Measurements from ENCODE around the gene RIC8B.

The RIC8B gene

DNA sequence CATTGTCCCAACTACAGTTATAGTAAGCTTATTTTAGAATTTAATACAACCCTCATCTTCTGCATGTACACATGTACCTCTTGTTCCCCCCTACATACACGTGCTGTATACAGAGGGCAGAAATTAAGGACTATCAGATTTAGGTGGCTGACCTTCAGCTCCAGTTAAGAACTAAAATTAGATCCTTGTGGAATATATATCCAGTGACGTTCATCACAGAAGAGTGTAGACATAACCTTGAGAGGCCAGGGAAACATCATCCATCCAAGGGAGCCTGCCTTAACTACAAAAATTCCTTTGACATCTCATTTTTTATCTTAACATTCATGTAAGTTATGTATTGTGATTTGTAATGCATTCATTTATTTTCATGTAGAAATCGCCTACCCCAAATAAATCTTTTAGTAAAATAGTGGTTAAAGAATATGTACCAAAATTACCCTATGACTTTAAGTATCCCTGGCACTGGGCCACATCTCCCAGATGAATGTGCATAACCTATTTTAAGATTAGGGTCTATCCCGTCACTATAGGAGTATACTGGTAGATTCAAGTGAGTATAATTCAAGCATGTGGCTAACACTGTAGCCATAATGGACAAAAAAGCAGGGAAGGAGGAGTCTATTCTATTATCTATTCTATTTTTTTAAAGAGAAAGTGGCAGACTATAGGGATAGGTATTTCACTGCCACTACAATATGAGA is 27.5 kb downstream of the RIC8B start:
- DNase-seq, result no peak

DNA sequence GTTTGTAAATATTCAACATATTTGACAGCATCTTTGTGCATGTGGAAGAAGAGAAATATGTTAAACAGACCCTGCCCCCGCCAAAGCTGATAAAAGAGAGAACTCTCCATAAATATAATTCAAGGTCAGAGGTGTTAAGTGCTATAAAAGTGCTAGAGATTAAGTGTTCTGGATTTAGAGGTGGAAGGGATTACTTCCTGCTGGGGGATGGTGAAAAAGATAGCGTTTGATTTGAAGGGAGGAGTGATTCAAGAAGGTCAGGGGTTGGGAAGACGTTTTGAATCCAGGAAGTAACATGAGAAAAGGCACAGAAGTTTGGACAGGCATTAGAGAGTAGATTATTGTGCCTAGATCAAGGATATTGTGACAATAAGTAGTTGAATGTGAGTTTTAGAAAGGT is 30.2 kb downstream of the RIC8B start:
- DNase-seq (no peak), ATAC-seq (no peak)

More for the DNA sequence above, 27.5 kb downstream of the RIC8B start:
- no peak for ATAC-seq

DNA sequence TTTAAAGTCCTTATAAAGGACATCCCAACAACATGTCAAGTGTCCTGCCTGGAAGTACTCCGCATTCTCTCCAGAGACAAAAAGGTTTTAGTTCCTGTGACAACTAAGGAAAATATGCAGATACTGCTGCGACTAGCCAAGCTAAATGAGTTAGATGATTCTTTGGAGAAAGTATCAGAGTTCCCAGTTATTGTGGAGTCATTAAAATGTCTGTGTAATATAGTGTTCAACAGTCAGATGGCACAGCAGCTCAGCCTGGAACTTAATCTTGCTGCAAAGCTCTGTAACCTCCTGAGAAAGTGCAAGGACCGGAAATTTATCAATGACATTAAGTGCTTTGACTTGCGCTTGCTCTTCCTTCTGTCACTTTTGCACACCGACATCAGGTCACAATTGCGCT is 40.2 kb downstream of the RIC8B start:
- DNase-seq (no peak), ATAC-seq (no peak)

DNA sequence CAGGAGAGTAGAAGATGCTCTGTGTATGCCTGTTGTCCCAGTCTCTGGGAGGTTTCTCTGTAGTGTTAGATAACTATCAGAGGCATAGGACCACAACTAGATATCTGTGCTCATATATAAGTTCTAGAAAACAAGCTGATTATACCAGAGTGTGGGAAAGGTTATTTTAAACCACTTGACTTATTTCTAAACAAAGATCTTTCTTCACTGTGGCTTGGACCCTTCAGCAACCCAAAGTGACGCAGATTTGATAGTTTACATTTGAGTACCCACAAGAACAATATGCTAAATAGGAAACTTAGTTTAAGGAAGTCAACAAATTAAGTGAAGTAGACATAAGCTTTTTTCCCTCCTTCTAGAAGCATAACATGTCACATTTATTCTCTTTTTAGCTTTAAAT is 41.3 kb downstream of the RIC8B start:
- no peak for DNase-seq
- no peak for ATAC-seq

DNA sequence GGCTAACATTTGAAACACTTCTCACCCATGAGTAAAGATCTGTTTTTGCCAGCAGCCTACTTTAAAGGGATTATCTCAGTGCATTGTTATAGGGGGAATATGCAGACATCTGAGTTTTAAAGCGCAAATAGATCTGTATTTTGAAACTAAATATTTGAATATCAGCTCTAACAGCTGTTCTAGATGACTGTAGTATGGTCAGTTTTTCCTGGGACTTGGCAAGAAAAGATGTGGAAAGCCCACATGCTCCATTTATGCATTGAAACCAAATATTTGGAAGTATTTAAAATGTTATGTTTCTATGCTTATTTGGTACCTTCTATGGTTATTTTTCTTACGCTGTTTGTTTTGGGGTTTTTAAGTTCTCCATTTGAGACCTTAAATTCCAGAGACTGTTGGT is 41.7 kb downstream of the RIC8B start:
- ATAC-seq (no peak), DNase-seq (no peak)

DNA sequence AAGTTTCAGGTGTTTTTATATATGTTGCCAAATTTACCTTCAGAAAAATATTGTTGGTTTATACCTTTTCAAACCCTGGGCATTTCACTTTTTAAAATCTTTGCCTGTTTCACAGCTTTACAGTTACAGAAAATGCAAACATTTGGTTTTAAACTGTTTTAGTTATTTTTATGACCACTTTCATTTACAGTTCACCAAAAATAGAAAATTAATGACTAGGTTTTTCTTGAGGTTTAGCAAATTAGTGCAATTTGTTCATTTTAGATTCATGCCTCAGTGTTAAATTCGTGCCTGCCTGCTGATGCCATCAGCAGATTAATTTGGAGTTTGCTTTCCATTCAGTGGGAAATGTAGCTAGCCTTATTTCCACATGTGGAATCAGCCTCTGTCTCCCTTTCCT is 45.5 kb downstream of the RIC8B start:
- DNase-seq (no peak), ATAC-seq (no peak)

DNA sequence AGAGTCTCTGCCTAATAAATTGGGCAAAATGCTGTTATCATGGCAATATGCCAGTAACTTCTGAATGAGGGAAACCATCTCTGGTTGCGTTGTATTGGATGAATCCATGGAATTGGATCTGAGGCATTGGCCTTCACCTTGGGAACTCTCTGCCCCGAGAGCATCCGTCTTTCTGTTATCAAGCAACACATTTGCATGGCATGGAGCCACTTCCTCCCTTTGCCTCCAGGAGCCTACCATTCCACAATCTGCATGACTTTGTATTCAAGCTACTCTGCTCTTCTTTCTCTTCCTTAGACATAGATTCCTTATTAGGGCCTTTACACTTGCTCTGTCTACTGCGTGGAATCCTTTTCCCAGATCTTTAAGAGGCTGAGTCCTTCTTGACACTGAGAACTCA is 57.2 kb downstream of the RIC8B start:
- DNase-seq (no peak), ATAC-seq (no peak)

DNA sequence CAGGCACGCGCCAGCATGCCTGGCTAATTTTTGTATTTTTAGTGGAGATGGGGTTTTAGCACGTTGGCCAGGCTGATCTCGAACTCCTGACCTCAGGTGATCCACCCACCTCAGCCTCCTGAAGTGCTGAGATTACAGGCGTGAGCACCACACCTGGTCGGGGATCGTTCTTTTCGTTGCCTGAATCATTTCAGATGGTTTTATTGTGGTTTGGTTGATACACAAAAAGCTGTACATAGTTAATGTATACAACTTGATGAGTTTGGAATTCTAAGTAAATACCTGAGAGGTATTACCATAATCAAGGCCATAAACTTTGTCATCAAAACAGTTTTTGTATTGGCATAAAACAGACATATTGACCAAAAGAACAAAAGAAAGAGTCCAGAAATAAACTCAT is 63.3 kb downstream of the RIC8B start:
- ATAC-seq, result no peak
- DNase-seq, result no peak

DNA sequence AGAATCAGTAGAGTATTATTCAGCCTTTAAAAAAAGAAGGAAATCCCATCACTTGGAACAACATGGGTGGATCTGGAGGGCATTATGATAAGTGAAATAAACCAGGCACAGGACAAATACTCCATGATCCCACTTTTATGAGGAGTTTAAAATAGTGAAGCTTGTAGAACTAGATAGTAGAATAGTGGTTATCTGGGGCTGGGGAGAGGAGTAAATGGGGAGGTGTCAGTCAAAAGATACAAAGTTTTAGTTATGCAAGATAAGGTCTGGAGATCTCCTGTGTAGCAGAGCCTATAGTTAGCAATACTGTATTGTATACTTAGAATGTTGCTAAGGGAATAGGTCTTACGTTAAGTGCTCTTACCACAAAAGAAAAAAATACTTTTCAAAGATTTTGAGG is 64.9 kb downstream of the RIC8B start:
- no peak for DNase-seq
- no peak for ATAC-seq

DNA sequence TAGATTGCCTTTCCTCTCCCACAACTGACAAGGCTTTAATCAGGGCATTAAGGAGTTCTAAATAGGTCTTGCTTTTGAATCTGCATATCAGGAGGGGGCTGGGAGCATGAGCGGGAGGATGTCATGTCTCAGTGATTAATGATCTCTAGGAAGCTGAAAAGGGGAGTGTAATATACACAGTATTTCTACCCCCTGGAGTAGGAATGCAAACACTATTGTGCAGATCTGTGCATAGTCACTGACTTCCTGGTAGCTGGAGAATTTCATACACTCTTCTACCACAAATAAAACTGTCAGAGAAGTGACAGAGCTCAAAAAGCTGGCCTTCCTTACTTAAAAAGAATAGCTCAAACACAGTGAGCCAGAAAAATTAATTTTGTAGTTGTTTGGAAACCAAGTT is 65.8 kb downstream of the RIC8B start:
- no peak for ATAC-seq
- DNase-seq, result no peak

DNA sequence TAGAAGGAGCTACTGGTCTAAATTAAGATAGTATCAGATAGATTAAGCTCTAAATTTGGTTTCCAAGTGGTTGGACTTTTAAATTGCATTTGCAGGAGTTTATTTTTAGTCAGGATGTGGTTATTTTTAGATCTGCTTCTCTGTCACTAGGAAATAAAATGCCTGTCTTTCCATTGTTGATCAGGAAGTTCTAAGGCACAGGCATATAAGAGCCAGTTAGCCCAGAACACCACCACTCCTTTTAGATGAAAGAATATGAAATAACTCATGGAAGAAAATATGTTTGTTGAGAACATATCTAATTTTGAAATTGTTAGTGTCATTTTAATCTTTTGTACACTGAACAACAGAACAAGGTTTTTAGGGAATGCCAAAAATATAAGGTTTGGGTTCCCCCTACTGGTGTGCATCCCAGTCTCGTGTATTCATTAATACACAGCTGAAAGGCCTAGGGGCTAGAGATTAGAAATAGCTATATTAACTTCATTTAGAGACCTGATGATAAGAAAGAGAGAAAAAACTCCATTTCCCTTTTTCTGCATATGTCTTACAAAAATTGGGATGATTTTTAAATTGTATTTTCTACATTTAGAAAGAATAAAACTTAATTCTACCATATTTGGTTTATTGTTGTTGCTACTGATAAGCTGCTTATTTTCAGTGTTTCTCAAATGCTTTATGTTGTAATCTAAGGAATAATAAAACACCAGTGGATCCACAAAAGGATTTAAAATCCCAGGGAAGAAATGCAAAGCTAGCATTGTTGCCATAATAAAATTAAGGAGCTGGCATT is 67.2 kb downstream of the RIC8B start:
- ATAC-seq (no peak), DNase-seq (peak; percentile 17)

DNA sequence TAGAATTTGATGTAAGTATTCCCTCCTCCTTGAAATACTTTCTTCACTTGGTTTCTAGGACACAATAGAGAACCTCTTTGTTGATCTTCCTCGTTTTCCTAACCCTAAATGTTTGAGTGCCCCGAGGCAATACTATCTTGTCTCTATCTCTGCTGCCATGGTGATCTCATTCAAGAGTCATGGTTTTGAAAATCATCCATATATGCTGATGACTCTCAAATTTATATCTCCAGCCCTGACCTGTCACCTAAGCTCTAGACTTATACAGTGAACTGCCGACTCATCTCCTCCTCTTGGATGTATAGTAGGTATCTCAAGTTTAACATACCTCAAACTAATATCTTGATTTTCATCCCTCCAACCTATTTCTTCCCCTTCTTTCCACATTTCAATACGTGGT is 71.4 kb downstream of the RIC8B start:
- ATAC-seq, result no peak
- DNase-seq, result no peak

DNA sequence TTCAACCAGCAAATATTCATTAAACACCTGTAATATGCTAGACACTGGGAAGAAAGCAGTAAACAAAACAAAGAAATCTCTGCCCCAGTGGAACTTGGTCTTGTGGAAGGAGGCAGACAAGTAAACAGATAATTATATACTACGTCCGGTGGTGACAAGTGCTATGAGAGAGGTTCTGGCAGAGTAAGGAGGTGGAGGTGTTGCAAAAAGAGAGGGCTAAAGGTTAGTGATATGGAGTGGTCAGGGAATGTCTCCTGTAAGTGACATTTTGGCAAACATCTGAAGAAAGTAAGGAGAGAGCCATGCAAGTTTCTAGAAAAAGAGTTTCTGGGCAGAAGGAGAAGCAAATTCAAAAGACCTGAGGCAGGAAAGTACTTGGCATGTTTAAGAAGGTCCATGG is 73.4 kb downstream of the RIC8B start:
- DNase-seq, result no peak
- no peak for ATAC-seq

DNA sequence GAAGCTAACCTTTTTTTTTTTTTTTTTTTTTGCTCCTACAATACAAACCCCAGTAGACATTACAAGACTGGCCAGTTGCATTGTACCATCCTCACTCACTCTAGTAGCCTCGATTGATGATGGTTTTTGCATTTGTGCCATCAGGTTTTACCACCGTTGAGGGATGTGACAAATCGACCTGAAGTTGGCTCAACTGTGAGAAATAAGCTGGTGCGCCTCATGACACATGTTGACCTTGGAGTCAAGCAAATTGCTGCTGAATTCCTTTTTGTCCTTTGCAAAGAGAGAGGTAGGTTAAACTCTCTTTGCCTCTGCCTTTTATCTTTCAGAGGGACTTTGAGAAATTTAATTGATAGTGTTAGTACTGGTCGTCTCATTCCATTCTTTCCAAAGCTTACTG is 76.8 kb downstream of the RIC8B start:
- ATAC-seq, result no peak
- no peak for DNase-seq

DNA sequence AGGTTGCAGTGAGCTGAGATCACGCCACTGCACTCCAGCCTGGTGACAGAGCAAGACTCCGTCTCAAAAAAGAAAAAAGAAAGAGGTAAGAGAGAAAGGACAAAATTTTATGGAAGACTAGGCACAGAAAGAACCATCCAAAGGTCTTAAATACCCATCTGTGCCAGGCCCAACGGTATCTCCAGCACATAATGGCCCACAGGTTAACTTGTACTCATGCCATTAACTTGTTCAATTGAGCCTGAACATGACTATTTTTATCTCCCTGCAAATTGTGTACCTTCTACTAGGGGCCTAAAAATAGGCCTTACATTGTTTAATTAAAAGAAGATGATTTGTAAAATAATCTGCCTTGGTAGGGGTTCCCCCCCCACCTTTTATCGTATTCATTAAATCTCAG is 80.2 kb downstream of the RIC8B start:
- no peak for ATAC-seq
- no peak for DNase-seq

DNA sequence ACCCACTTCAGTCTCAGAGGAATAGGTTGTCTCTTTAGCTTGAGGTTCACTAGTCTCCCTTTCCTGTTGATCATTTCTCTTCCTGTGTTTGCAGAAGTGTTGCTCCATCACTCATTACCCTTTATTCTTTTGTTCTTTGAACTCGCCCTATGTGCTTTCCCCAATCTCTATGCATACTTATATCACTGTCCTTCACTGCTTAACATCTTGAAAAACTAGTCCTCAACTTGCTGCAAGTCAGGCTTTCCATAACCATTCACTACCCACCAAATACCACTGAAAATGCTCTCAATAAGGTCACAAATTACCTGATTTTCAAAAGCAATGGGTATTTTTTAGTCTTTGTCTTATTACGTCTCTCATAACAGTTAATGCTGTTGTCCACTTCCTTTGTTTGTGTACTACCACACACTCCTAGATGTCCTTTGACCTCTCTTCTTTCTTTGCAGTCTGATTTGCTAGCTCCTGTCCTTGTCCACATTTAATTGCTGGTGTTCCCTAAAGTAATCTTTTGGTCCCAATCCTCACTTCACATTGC is 80.8 kb downstream of the RIC8B start:
- peak; percentile 76 for ATAC-seq
- no peak for DNase-seq

DNA sequence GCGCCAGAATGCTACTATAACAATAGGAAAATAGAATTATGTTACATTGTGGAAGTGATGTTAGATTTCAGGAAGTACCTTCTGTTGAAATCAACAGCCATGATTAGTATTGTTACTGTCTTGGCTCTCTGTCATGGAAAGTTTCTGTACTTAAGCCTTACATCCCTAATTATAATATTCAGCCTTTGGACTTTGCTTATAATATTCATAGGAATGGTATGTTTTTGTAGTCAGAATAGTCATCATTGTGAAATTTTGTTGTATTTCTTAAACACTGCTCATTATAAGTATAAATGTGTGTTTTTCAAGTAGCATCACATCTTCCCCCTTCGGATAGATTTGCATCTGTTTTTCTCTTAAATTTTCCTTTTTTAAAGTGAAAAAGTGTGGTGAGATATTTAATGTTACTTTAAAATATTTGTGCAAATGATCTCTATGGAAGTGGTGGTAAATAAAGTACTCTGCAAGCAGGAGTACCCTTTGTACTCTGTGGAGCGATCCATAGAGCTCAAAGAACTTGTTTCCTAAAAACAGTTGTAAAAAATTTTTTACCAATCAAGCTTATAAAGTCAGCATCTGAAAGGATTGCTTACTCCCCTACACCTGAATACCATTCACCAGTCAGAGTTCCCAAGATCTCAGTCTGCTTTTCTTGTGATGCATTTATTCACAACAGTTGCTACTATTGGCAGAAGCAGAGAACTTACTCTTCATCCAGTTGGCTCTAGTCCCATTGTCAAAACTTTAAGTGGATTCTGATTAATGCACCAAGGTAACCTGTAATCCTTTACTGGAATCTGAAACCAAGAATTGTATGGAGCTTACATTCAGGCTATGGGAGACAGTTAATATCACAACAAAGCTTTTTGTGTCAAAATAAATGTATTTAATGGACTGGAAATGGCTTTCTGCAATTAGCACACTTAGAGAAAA is 87.8 kb downstream of the RIC8B start:
- ATAC-seq, result no peak
- no peak for DNase-seq

DNA sequence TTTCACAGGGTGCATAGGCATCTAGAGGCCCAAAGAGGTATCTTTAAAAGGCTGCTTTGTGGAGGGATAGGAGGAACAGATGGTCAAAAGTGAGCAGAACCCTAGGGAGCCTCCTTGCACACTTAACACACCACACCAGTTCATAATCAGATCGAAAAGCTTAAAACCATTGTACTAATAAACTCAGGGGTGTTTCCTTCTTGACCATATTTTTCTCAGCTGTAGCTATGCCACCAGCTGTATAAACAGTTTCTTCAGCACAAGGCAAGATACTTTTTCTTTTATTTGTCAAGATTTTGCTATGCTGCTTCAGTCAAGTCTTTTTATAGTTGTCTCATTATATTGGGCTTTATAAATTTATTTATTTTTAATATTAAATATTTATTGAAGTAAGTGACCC is 88.7 kb downstream of the RIC8B start:
- no peak for ATAC-seq
- no peak for DNase-seq

DNA sequence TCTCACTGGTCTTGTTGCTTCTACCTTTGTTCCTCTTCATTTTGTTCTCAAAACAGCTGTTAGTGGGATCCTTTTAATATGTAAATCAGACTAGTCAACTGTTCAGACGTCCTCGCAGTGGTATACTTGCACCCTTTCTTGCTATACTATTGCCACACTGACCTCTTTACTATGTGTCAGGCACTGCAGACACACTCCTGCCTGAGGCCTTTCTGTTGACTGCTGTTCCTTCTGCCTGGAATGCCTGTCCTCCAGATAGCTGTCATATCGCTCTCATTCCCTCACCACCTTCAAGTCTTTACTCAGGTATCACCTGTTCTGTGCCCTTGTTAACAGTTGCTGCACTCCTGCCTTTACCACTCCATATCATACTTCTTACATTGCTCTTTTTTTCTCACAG is 91.2 kb downstream of the RIC8B start:
- DNase-seq (no peak), ATAC-seq (no peak)

DNA sequence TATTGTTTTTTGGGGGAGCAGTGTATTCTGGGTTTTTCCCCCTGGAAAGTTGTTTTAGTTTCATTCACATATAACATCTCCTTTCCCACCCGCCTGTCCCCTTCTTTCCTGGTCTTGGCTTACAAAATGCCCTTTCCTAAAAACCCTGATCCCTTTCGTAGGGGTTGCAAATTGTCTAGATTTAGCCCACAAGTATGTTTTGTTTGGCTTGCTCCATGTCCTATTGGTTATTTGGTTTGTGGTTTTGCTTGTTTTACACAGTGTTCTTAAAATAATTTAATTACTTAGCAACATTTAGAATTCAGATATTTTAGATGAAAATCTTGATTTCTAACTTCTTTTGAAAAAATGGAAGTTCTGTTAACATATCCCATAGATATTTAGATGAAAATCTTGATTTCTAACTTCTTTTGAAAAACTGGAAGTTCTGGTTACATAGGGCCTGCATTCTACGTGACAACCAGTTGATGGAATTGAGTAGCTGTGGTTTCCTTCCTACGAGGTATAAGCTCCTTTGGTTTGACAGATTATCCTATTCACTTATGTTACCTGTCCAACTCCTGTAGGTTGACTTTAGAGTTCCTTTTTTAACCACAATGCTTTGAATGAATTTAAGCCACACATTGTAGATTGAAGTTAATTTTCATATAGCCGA is 92.1 kb downstream of the RIC8B start:
- no peak for ATAC-seq
- DNase-seq, result no peak

DNA sequence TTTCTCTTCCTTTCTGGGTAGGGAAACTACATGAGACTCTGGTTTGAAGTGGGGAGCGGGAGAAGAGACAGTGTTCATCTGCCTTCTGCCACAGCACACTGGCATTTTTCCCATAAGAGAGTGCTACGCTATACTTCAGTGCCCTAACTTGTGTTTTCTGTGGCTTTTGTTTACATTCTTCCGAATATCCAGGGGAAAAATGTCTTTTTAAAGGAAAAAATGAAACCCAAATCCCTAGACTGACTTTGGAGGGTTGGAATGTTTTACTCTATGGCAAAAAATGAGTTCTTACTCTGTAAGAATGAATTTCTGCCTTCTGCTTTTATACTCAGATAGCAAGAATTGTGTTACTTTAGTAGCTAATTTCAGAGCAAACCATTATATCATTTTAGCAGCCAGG is 93.2 kb downstream of the RIC8B start:
- ATAC-seq, result no peak
- no peak for DNase-seq
